HL-60/S4 treated with phorbol 12-myristate 13-acetate at 8.2 ng/mL for 4 days and 3 days (cell line): Measurements from ENCODE around the gene CUL9.

ENCODE experiments used
- in situ Hi-C: fragments of 300-500 bp; cut with MboI; formaldehyde crosslinking; loops from 2 replicates; pipeline ENCODE4 v1.15.0; 2022; ENCODE audit warnings: low sequenced_read_pairs

Gene CUL9

DNA sequence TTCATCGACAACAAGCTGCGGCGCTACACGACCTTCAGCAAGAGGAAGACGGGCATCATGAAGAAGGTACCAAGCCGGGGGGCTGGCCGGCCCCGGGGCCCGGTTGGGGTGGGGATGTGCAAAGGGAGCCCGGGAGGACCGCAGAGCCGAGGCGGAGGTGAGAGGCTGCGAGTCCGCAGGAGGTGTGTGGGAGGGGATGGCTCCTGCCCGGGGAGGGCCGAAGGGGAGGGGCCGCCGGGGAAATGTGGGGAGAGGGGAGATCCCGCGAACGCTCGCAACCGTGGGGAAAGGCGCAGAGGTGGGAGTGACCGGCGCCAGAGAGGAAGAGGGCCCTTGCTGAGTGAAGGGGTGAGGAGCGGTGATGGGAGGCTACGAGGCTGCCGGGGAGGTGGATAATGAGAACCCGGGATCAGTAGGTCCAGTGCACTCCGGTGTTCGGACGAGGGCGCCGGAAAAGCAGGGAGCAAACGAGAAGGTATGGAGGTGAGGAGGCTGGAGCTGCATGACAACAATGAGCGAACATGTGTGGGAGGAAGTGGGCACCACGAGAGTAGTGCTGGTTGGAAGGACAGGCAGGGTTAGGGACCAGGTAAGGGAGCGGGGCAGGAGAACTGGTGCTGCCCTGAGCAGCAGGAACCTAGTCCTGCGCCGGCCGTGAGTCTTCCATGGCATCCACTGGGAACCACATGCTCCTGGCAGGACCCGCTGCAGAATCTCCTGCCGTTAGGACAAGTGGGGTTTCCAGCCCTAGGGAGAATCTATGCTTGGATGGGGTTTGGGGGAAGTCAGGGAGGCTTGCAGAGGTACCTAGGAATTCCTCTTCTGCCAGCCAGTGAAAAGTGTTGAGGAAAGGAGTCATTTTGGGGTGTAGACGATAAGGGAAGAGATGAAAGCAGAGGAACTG is 9.6 kb upstream of the CUL9 start:
- in situ Hi-C loops, result no loop called here

DNA sequence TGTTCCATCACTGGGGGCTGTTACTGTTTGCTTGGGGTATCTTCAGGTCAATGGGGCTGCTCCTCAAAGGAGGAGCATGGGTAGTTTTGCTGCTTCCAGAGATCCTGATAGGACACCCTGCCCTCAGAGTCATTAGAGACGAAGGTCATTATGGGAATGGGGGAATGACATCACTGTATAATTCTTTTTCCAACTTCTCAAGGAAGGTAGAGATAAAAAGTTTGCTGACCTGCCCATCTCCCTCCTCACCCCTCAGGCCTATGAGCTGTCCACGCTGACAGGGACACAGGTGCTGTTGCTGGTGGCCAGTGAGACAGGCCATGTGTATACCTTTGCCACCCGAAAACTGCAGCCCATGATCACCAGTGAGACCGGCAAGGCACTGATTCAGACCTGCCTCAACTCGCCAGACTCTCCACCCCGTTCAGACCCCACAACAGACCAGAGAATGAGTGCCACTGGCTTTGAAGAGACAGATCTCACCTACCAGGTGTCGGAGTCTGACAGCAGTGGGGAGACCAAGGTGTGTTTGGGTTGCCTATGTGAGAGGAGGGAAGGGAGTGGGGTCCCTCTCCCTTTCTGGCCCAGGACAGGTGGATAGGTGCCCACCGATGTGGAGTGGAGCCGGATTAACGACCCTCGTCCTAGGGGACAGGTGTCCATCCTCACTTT is 8.3 kb upstream of the CUL9 start:
- in situ Hi-C loops, result no loop called here

GRCh38 chr6:43174263-43175112 is 7.5 kb upstream of the CUL9 start:
- in situ Hi-C loops, result no loop called here

- in situ Hi-C loops, result no loop called here
Measured at GRCh38 chr6:43175676-43176422, 6.1 kb upstream of the CUL9 start.

- in situ Hi-C loops, result no loop called here
Measured at GRCh38 chr6:43176423-43176786, 5.6 kb upstream of the CUL9 start.

GRCh38 chr6:43178150-43178549 is 3.8 kb upstream of the CUL9 start:
- in situ Hi-C loops, result no loop called here

DNA sequence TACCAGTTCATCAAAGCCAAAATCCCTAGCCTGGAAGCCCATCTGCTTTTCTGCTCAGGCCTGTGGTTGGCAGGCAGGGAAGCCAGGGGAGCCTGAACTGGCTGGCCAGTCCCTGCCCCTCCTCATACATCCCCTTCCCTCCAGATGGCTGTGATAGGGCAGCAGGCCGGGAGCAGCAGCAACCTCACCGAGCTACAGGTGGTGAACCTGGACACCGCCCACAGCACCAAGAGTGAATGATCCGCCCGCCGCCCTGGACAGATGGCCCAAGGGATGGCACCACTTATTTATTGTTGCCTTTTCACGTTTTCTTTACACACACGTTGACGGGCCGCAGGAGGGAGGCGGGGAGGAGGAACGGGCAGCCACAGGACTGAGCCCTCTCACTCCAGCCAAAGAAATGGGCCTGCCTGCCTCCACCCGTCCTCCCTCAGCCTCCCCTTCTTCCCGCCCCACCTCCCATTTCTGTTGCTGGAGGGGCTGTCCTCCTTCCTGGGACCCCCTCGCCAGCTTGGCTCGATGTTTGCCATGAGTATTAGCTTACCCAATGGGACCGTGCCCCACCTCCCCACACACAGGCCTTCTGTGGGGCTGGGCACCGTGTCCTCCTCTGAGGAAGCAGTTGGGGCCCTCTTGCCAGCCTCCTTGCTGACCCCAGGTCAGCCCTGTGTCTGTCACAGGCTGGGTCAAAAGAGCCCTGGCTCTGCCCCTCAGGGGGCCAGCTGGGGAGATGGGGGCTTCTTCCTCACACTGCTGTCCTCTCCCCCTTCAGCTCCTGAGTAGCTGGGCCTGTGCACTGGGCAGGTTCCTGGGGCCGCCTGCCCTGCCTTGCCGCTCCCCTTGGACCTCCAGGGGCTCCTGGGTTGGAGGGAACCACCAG is 2.8 kb upstream of the CUL9 start:
- in situ Hi-C loops, result no loop called here

DNA sequence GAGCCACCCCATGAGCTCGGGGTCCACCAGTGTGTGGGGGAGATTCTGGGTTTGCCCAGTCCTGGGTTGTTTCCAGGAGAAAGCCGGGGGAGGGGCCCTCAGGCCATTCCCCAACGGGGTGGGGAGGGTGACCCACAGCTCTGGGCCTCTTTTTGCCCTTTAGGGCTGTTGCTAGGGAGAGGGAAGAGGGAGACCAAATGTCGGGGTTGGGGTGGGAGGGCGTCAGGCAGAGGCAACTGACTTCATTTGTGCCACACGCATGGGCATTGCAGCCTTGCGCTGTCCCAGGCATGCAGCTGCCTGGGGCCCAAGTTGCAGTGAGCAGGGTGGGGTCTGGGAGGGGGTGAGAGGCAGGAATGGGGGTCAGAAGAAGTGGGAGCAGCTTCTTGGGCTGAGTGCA is 1.9 kb upstream of the CUL9 start:
- in situ Hi-C loops, result no loop called here

DNA sequence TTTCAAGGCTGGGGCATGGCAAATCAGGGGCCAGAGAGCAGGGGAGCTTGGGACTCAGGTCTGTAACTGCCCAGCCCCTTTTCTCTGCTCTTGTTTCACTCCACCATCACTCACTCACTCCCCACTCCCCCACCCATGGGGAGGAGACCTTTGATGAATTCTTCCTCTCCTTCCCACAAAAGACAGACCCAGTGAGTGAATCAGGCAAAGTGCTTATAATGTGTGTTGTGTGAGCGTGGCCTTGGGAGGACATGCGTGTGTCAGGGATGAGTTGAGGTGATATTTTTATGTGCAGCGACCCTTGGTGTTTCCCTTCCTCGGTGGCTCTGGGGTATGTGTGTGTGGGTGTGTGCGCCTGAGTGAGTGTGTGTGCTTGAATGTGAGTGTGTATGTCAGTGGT is 1.0 kb upstream of the CUL9 start:
- in situ Hi-C loops, result no loop called here

GRCh38 chr6:43181621-43181941 is 415 bp upstream of the CUL9 start:
- in situ Hi-C loops, result no loop called here

- in situ Hi-C loops, result no loop called here
Measured at GRCh38 chr6:43183441-43183840, 1.4 kb downstream of the CUL9 start.

- in situ Hi-C loops, result no loop called here
Measured at GRCh38 chr6:43184268-43184985, 2.4 kb downstream of the CUL9 start.

GRCh38 chr6:43185391-43185985 is 3.5 kb downstream of the CUL9 start:
- in situ Hi-C loops, result no loop called here

DNA sequence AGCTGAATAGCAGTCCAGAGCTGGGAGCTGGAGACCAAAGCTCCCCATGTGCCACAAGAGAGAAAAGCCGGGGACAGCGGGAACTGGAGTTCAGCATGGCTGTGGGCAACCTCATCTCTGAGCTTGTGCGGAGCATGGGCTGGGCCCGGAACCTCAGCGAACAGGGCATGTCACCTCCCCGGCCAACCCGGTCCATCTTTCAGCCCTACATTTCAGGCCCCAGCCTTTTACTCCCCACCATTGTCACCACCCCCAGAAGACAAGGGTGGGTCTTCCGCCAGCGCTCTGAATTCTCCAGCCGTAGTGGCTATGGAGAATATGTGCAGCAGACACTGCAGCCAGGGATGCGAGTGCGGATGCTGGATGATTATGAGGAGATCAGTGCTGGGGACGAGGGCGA is 4.0 kb downstream of the CUL9 start:
- in situ Hi-C loops, result no loop called here

GRCh38 chr6:43186706-43187105 is 4.7 kb downstream of the CUL9 start:
- in situ Hi-C loops, result no loop called here

GRCh38 chr6:43187821-43188220 is 5.8 kb downstream of the CUL9 start:
- in situ Hi-C loops, result no loop called here

DNA sequence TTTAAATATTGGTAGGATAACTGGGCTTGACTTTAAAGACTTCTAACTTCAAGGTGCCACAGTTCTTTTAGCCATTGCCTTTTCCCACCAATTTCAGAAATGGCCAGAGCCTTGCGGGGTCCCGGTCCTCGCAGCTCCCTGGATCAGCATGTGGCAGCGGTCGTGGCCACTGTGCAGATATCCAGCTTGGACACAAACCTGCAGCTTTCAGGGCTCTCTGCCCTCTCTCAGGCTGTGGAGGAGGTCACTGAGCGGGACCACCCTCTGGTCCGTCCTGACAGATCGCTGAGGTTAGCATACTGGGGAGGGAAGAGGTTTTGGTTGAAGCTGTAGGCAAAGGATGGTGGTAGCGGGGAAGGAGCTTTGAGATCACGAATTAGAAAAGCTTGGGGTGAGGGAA is 6.4 kb downstream of the CUL9 start:
- in situ Hi-C loops, result no loop called here

- in situ Hi-C loops, result no loop called here
Measured at GRCh38 chr6:43189776-43190304, 7.8 kb downstream of the CUL9 start.

GRCh38 chr6:43192911-43193310 is 10.9 kb downstream of the CUL9 start:
- in situ Hi-C loops, result no loop called here
